ENCODE results near the gene CHMP4B.

Gene CHMP4B

DNA sequence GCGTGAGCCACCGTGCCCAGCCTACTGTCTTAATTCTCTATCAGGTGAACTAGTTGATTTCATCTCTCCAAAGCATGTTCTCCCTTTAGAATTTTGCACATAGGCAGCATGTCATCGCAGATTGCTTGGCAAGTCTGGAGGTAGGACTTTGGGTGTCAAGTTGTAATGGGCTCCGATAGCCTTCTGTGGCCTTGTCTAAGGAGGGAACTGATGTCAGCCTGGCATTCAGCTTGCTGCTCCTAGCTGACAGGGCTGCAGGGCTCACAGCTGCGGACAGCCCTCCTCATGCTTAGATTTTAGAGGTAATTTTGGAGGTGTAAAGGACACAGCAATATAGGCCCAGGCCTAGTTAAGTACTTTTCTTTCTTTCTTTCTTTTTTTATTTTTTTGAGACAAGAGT, 11.3 kb downstream of the CHMP4B start:
- no peak for DNase-seq

DNA sequence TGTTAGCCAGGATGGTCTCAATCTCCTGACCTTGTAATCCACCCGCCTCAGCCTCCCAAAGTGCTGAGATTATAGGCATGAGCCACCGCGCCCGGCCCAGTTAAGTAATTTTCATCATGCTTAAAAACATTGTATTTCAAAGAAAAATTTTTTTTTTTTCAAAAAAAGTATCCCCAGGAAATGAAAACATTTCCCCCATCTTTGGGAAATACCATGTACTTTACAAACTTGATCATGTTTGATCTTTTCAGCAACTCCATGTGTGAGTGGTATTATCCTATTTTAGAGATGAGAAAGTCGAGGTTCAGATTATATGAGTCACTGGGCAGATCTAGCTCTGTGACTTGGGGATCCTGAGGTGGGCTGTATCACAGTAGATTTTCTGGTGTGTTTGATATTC, 11.8 kb downstream of the CHMP4B start:
- DNase-seq, result no peak

DNA sequence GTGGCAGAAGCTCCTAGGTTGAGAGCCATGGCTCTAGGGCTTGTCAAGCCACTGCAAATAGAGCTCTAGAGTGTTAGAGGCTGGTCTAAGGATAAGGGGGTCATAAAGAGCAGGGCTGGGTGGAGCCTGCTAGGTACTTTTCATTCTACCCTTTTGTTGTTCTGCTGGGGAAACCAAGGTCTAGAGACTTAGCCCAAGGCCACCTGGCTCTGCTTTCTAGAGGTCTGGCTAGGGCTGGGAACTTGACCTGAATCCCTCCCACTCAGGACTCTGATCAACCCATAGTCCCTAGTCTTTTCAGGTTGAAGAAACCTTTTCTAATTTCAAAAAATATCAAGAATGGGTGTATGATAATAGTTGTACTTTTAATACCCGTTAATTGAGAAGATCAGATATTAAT, 13.7 kb downstream of the CHMP4B start:
- DNase-seq, result no peak

DNA sequence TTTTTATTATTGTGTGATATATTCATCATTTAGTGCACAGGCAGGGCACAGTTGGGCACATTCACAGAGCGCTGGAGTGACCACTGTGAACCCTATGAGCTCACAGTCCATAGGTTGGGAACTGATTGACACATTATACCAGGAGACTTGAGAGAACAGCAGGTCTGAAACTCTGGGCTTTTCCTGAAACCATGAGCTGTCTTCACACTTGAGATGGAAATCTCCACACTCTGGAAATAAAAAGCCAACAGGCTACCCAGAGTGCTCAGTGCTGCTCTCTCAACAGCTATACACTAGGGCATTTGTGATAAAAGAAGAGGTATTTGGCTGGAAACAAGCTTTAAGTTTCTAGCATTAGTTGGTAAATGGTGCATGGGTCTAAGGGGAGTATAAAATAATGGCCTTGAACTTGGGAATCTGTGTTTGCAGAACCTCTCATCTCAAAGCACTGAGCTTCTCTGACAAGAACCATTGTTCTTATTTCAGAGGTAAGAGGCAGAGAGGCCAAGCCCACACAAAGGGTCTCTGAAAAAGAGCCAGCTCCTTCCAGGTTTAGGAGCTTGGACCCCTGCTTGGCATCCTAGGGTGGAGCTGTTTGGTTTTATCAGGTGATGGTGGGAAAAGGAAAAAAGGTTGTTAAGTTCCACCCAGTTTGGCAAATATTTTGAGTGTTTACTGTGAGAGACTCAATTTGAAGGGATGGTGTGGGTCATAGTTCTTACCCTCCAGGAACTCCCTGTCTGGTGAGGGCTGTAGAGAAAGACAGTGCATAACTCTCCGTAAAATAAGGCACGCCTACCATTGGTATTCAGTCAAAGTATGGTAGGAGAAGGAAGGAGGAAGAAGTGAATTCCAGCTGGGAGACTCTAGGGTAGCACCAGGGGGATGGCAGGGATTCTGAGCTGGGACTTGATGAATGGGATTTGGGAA, 14.5 kb downstream of the CHMP4B start:
- DNase-seq, result no peak

DNA sequence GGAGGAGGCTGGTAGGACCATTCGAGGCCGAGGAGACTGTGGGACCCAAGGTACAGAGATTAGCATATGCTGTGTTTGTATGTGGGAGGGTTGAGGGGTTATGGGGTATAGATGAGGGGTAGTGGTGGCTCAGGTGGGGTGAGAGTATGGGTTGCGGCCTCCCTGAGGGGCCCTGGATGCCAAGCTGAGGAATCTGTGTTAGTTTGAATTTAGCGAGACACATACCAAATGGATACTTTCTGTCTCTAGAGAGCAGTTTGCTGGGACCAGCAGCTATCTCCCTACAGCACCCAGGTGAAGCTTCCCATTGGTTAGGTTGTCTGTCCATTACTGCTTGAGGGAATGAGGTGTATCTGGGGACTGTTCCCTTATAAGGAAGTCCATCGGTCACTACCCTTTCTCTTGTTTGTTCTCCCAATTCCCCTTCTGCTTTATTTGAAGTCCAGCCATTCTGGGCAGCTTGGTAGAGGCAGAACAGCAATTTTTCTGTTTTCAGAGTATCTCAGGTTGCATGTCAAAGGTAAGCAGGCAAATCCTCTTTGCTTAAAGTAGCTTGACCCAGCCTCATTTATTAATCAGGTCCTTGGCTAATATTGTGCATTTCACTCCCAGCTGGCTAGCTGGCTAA, 15.2 kb downstream of the CHMP4B start:
- DNase-seq, result no peak

DNA sequence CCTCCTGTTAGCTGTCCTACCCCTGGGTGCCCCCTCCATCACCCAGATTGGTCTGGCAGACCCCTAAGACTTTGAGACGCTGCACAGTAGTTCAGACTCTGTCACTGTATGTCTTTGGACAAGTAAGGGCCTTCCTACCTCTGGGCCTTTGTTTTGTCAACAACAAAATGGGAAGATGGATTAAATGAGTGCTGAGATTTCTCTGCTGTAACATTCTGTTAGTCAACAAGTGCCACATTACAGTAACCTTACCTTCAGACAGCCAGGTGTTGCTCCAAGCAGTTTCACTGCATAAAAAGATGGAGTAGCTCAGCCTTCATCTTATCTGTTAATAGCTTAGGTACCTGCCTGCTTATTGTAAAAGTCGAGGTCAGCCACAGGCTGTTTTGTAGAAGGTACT, 16.0 kb downstream of the CHMP4B start:
- DNase-seq, result no peak

DNA sequence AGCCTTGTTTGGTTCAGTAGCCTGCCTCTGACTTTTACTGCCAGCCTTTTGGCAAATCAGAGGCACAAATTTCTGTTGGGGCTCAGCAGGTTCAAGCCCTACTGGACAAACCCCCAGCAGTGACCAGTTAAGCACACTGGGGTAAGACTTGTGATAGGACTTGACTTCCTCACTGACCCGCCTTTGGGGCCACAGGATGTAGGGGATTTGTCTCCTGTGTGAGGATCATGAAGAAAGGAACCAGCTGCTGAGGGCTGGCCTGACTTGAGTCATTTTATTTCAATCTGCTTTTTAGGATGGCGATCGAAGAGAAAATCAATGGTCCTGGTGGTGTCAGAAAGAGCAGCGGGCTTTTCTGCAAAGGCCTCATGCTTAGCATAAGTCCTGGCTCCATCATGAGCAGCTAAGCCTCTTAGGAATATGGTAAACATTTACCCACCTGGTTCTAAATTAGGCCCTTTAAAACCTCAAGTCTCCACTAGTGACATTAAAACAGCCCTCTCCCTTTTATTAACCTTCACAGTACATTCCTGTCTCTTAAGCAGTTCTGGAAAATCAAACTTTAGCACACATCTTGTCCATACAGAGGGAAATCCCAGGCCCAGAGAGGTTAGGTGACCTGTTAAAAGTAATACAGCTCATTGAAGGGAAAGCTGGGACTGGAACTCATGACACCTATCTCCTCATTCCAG, 16.6 kb downstream of the CHMP4B start:
- DNase-seq, result no peak

DNA sequence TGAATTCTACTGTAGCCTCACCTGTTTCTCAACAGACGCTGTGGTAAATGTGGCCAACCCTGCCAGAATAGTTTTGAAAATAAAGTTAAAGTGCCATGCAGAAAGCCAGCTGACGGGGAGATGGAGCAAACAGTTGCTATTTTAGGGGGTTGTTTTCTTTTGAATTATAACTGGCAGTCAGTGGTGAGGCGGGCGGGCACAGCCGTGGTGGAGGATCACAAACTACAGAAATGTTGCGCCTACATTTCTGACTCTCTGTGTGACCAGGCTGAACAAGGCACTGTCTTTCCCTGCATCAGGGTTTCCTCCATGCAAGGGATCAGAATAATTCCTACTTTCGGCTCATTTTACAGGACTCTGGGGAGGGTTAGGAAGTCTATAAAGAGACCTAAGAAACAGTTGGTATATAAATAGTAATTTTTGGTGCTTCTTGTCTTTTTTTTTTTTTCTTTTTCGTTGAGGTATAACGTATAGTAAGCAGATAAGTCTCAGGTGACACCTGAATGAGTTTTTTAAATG, 17.2 kb downstream of the CHMP4B start:
- no peak for DNase-seq

DNA sequence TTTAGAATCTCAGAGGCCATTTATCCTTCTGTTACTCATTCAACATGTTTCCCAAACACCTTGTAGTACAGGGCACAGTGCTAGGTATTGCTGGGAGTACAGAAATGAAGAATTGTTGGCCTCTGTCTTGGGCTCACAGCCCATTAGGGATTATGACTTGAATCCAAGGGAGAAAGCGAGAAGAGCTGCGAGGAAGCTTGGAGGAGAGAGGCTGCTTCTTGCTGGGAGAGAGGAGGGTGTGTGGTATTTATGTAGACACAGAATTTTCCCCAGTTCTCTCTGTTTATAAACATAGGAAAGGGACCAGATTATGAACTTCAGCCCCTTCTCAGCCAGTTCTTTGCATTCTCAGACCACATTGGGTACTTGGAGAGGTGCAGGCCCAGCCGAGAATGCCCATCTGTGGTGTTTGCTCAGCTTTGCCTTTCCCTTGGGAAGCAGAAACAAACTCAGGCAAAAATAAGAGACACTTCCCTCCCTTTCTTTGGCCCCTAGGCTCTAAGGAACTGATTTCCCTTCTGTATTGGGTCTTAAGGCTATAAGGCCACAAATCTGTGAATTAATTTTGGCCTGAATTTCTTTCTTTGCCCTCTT, 17.9 kb downstream of the CHMP4B start:
- DNase-seq, result no peak

DNA sequence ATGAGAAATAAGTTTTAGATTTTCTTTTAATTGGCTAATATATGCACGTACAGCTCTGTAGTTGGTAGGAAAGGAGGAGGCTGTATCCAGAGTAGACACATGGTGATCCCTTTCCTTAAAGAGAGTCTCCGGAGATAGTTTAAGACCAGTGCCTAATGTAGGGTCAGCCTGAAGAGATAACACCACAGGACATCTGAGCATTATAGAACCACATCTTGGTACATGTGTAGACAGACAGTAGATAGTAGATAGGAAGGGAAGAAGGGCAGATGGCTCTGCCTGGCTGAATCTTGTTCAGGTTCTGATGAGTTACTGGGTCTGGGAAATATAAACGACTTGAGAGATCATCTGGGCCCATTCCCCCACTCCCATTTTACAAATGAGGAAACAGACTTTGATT, 18.5 kb downstream of the CHMP4B start:
- no peak for DNase-seq

DNA sequence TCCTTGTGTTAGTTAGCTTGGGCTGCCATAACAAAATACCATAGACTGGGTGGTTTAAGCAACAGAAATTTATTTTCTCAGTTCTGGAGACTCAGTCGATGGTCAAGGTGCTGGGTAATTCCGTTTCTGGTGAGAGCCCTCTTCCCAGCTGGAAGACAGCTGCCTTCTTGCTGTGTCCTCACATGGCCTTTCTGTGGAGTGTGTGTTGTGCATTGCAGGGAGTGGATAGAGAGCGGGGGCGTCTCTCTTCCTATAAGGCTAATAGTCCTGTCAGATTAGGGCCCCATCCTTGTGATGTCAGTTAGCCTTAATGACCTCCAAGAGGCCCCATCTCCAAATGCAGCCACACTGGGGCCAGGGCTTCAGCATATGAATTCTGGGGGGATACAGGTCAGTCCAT, 19.2 kb downstream of the CHMP4B start:
- DNase-seq, result no peak

DNA sequence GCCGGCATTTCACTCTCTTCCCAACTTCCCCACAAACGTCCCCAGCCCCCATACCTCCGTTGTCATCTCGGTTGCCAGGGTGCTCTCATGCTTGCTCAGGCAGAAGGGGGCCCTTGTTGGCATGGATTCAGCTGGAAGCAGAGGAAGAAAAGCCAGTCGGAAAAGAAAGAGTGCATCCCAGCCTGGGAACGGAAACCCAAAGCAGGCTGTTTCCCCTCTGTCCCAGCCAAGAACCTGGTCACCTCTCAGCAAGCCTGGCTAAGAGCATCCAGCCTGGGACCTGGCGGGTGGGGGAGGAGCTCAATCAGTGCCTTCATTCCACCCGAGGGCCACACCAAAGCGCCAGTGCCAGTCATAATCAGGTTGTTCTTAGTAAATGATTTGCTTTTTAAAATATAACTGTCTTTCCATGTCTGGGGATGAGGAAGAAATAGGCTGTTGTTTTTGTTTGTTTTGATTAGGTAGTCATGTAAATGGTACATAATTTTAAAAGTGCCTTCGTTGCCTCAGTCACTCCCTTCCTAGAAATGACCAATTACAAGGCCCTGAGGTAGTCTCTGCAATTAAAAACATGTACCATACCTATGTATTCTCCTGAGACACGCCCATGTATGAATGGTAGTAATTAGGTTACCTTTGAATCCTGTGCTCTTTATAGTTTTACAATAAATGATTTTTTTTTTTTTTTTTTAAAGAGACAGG, 21.1 kb downstream of the CHMP4B start:
- DNase-seq, result no peak

DNA sequence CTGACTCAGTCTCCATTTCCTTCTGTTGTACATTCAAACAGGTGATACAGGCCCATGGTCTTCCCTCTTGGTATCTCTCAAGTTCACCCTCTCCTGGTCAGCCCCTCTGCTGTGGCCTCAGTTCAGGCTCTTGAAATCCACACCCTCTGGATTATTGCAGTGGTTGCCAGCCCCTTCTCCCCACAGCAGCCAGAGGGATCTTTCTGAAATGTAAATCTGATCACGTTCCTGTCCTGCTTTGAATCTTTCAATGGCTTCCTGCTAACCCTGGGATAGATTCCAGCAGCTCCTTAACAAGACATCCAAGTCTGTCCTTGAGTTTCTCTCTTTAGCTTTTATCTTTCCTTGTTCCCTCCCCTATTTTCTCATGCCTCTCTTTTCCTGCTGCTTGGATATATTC, 22.2 kb downstream of the CHMP4B start:
- DNase-seq, result no peak

DNA sequence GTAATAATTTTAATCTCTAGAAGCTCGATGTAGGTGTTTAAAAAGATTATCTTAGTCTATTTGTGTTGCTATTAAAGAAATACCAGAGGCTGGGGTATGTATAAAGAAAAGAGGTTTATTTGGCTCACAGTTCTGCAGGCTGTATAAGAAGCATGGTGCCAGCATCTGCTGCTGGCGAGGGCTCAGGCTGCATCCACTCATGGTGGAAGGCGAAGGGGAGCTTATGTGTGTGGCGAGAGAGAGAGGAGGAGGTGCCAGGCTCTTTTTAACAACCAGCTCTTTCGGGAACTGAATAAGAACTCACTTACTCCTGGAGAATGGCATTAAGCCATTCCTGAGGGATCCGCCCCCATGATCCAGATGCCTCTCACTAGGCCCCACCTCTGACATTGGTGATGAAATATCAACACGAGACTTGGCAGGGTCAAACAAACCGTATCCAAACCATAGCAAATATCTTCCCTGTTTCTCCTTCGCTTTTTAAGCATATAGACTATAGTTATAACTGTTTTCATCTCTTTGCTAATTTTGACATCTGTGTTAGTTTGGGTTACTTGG, 24.5 kb downstream of the CHMP4B start:
- no peak for DNase-seq

DNA sequence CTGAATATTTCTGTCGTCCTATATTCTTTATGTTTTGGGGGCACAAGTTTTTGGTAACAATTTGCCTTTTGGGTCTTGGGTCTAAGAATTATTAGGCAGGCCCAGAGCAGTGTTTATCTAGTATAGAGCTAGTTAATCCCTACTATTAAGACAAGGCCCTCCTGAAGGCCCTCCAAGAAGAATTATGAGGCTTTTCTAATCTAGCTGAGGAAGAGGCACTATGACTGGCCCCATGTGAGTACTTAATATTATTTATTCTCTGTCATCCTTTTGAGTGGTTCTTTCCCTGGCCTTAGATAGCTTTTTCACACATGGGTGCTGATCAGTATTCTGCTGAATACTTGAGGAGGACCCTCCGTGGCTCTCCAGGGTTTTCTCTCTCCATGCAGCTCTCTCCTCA, 25.1 kb downstream of the CHMP4B start:
- no peak for DNase-seq

DNA sequence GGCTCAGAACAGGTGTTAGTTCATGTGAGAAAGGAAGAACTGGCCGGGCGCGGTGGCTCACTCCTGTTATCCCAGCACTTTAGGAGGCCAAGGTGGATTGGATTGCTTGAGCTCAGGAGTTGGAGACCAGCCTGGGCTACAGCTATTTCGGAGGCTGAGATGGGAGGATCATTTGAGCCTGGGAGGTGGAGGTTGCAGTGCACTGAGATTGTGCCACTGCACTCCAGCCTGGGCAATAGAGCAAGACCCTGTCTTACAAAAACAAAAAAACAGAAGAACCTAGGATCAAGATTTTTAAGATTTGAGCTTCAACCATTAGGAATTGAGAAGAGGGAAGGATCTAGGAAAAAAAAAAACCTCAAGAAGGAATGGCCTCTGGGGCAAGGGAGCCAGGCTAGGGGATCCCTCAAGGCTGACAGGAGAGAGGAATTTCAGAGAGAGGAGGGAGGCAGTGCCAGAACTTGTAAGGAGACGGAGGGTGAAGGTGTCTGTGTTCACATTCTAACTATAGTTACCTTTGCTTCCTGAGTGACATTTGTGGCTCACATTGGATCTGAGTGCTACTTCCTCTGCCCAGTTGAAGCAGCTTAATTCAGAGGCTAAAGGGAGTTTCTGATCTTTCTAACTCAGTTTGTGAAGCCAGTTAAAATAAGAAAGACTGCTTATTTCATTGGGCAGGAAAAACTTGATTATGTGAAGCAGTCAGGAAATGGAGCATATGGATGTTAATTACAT, 26.1 kb downstream of the CHMP4B start:
- no peak for DNase-seq

DNA sequence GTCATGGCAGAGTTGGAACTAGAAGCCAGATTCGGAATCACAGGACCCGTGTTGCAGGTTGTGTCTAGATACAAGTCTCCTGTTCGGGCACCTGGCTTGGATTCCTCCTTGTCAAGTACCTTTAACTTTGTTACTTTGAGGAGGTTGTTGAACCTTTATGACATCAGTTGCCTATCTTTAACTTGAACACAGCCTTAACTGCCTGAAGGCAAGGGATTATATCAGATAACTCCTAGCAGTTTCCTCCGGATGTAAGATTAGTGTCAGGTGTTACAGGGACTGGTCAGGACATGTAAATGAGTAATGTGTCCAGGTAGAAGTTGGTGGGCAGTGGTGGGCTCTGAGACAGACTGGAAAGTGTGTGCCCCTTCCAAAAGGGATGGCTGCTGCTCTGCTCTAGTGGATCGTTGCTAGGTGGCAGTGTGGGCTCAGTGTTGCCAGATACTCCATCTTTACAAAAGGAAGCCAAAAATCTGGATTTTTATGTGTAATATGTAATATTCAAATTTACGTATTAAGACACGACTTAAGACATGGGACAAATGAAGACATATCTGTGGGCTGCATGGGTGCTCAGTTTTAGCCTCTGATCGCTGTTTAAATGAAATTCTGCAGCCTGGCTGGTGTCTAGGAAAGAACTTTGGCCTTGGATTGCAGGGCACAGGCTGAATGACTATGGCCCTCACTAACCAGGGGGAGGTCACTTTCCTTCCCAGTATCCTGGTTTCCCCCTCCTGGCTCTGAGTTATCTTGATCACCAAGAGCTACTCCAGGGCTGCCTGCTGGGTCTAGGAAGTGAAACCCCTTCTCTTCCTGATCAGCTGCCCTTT, 27.1 kb downstream of the CHMP4B start:
- DNase-seq, result no peak

DNA sequence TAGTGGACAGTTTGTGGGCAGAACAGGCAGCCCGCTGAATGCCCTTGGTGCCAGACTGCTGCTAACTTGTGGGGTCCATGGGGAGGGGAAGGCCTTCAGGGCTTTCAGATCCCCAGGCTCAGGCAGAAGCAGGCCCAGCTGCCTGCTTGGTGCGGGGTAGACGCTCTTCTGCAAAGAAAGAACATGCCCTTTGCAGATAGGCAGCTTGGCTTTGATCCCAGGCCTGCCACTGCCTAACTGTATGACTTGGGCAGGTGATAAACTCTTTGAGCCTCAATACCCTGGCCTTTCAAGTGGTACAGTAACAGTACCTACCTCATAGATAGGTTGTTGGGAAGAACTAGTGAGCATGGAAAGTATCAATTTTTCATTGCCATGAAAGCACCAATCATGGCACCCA, 28.4 kb downstream of the CHMP4B start:
- DNase-seq, result no peak

DNA sequence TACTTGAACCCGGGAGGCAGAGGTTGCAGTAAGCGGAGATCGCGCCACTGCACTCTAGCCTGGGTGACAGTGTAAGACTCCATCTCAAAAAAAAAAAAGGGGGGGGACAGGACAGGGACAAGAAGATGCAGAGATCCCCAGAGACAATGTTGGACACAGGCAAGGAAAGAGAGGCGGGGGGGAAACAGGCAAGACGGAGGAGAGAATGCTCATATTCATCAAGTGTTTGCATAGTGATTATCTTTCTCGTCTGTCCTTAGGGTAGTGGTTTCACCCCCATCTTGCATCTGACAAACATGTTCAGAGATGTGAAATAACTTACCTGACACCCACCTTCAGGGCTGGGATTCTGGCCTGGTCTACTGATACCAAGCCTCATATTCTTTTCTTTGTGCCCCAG, 29.0 kb downstream of the CHMP4B start:
- DNase-seq, result no peak

DNA sequence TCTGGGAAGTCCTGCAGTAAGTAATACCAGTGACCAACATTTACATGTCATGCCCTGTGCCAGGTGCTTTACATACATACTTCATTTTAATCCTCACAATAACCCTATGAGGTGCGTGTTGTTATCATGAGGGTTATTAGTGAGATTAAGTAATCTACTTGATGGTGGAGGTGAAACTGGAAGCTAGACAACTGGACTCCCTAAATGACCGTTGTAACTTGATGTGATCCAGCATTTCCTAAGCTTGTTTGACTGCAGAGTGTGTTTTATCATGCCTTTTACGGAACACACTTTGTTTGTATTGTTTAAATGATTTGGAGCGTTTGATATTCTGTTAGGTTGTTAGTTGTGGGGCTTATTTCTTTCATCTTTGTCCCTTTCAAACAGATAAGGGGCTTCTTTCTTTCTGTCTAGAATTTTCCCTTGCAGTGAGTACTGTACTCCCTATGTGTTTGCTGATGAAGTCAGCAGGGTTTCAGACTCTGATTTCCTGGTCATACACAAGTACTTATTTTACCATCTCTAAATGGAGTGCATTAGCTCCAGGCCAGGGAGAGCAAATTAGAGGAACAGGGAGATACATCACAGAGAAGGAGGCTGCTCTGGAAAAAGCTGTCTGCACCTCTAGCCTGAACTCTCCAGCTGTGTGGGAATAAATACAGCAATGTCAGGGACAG, 29.7 kb downstream of the CHMP4B start:
- no peak for DNase-seq

Measured in CD4-positive, alpha-beta T cell treated with Interferon gamma for 1 hour (primary cell).